SK-N-SH (cell line): Measurements from ENCODE around the gene ARID3A. TPM values are rescaled to one million over a fixed set of nuclear protein-coding genes. Genes with fewer than 3 reads are reported as not detected.

Experiments
- CTCF ChIA-PET: fragments of 300-600, 350-600 bp; formaldehyde crosslinking; extraction: SDS; loops from one replicate; lab custom pipeline; 2021; lab: Yijun Ruan, JAX
- POLR2A ChIA-PET: fragments of 350-600 bp; sonication (Branson Sonifier 250); formaldehyde crosslinking; extraction: SDS; loops from one replicate; lab custom pipeline; 2020; ENCODE audit warnings: antibody characterized with exemption, inconsistent platforms; lab: Yijun Ruan, JAX
- DNase-seq: peaks from one replicate; pipeline ENCODE4 v3.0.0; 2012
- H2AFZ ChIP-seq: fragments of 200-600 bp; sonication (generic); 2 replicates; pipeline ENCODE4 v1.8.1; 2016; ENCODE audit warnings: antibody characterized with exemption, mild to moderate bottlenecking, low read depth
- H3F3A ChIP-seq: fragments of 200-600 bp; sonication (generic); replicated peaks from 2 replicates; pipeline ENCODE3; 2016; ENCODE audit warnings: antibody characterized with exemption, mild to moderate bottlenecking; ENCODE audit not compliant: insufficient read depth
- H3K27ac ChIP-seq, 2 experiments: fragments of 200-500 bp in 1 of 2; fragments of 200-600 bp in 1 of 2; sonication (Bioruptor generic) in 1 of 2; sonication (generic), shearing (Covaris generic) in 1 of 2; 2 replicates each; pipeline versions ENCODE4 v1.5.1 to v1.6.1; 2014 to 2016; ENCODE audit warnings: low read depth in 2 of 2, inconsistent platforms in 1 of 2, low read length in 1 of 2, mild to moderate bottlenecking in 1 of 2, mixed read lengths in 1 of 2
- H3K27me3 ChIP-seq: fragments of 200-600 bp; sonication (generic), shearing (Covaris generic); 2 replicates; pipeline ENCODE4 v1.6.1; 2016; ENCODE audit warnings: mixed run types; ENCODE audit not compliant: insufficient read depth
- H3K36me3 ChIP-seq, 2 experiments: fragments of 200-500 bp in 1 of 2; fragments of 200-600 bp in 1 of 2; sonication (Bioruptor generic) in 1 of 2; sonication (generic) in 1 of 2; replicated peaks in 1 of 2; 2 replicates each; pipeline versions ENCODE3 to v1.5.1; 2014 to 2016; ENCODE audit warnings: low read length in 1 of 2, mild to moderate bottlenecking in 1 of 2; ENCODE audit not compliant: insufficient read depth in 2 of 2, control insufficient read depth in 1 of 2
- H3K4me1 ChIP-seq, 2 experiments: fragments of 200-500 bp in 1 of 2; fragments of 200-600 bp in 1 of 2; sonication (Bioruptor generic) in 1 of 2; sonication (generic), shearing (Covaris generic) in 1 of 2; 2 replicates each; pipeline versions ENCODE4 v1.5.1 to v1.6.1; 2014 to 2016; ENCODE audit warnings: low read depth in 1 of 2, low read length in 1 of 2, mixed run types in 1 of 2; ENCODE audit not compliant: insufficient read depth in 2 of 2, control insufficient read depth in 1 of 2
- H3K4me2 ChIP-seq: fragments of 200-600 bp; sonication (generic), shearing (Covaris generic); 2 replicates; pipeline ENCODE4 v1.6.1; 2017; ENCODE audit warnings: mixed run types
- H3K4me3 ChIP-seq, 2 experiments: fragments of 200-500 bp in 1 of 2; fragments of 200-600 bp in 1 of 2; sonication (Bioruptor generic) in 1 of 2; sonication (generic), shearing (Covaris generic) in 1 of 2; 2 replicates each; pipeline versions ENCODE4 v1.5.1 to v1.8.1; 2014 to 2016; ENCODE audit warnings: low read depth in 2 of 2, inconsistent platforms in 1 of 2, low read length in 1 of 2, mild to moderate bottlenecking in 1 of 2, mixed read lengths in 1 of 2, moderate library complexity in 1 of 2
- H3K79me2 ChIP-seq: fragments of 200-600 bp; sonication (generic); 2 replicates; pipeline ENCODE4 v1.8.1; 2017; ENCODE audit warnings: mild to moderate bottlenecking; ENCODE audit not compliant: insufficient read depth
- H3K9ac ChIP-seq: fragments of 200-600 bp; sonication (generic); 2 replicates; pipeline ENCODE4 v1.6.1; 2017; ENCODE audit warnings: mixed run types
- H3K9me2 ChIP-seq: fragments of 200-600 bp; sonication (generic); 2 replicates; pipeline ENCODE4 v1.6.1; 2017; ENCODE audit warnings: mixed run types
- H3K9me3 ChIP-seq: fragments of 200-600 bp; sonication (generic); 2 replicates; pipeline ENCODE4 v1.6.1; 2017; ENCODE audit warnings: mixed run types, mild to moderate bottlenecking, moderate library complexity
- H4K20me1 ChIP-seq: fragments of 200-600 bp; sonication (generic); 2 replicates; pipeline ENCODE4 v1.6.1; 2017; ENCODE audit warnings: mild to moderate bottlenecking, mixed run types; ENCODE audit not compliant: insufficient read depth
- ELF1 ChIP-seq: IDR thresholded peaks from 2 replicates; pipeline ENCODE4 v1.4.0; 2012
- EZH2phosphoT487 ChIP-seq: fragments of 200-600 bp; sonication (generic); IDR thresholded peaks from 2 replicates; pipeline ENCODE4 v1.6.1; 2017; ENCODE audit warnings: low read depth, mixed run types, mild to moderate bottlenecking, antibody characterized with exemption, moderate library complexity, borderline replicate concordance
- FOXJ3 ChIP-seq: sonication (generic); formaldehyde crosslinking; IDR thresholded peaks from 2 replicates; pipeline ENCODE4 v1.5.1; 2020; ENCODE audit warnings: mild to moderate bottlenecking, missing genetic modification reagents
- FOXM1 ChIP-seq: IDR thresholded peaks from 2 replicates; pipeline ENCODE4 v1.4.0; 2012; ENCODE audit warnings: low read depth, mild to moderate bottlenecking
- GABPA ChIP-seq: IDR thresholded peaks from 2 replicates; pipeline ENCODE4 v1.4.0; 2012; ENCODE audit warnings: low read depth, mild to moderate bottlenecking
- MEF2A ChIP-seq: IDR thresholded peaks from 2 replicates; pipeline ENCODE4 v1.4.0; 2012; ENCODE audit warnings: low read depth, borderline replicate concordance
- NRF1 ChIP-seq: IDR thresholded peaks from 2 replicates; pipeline ENCODE4 v1.6.1; 2012; ENCODE audit warnings: low read depth, mild to moderate bottlenecking, low read length
- POLR2AphosphoS5 ChIP-seq: IDR thresholded peaks from 2 replicates; pipeline ENCODE4 v1.6.1; 2012; ENCODE audit warnings: low read depth, low read length
- RAD21 ChIP-seq: IDR thresholded peaks from 2 replicates; pipeline ENCODE4 v1.6.1; 2012; ENCODE audit warnings: mild to moderate bottlenecking, low read length
- REST ChIP-seq: IDR thresholded peaks from 2 replicates; pipeline ENCODE4 v1.6.1; 2012; ENCODE audit warnings: mild to moderate bottlenecking, low read depth, low read length, moderate library complexity
- RFX5 ChIP-seq: IDR thresholded peaks from 2 replicates; pipeline ENCODE4 v1.6.1; 2012; ENCODE audit warnings: mild to moderate bottlenecking, improper control_type of control experiment, low read length
- SIN3A ChIP-seq: IDR thresholded peaks from 2 replicates; pipeline ENCODE4 v1.6.1; 2012; ENCODE audit warnings: low read depth, mild to moderate bottlenecking, low read length, moderate library complexity, borderline replicate concordance
- SMC3 ChIP-seq: IDR thresholded peaks from 2 replicates; pipeline ENCODE4 v1.6.1; 2012; ENCODE audit warnings: low read depth, low read length, improper control_type of control experiment
- TAF1 ChIP-seq: IDR thresholded peaks from 2 replicates; pipeline ENCODE4 v1.6.1; 2012; ENCODE audit warnings: low read depth, mild to moderate bottlenecking, low read length, moderate library complexity, borderline replicate concordance
- TEAD4 ChIP-seq: IDR thresholded peaks from 2 replicates; pipeline ENCODE4 v1.4.0; 2012; ENCODE audit warnings: mild to moderate bottlenecking, borderline replicate concordance; ENCODE audit not compliant: insufficient read depth
- USF2 ChIP-seq: fragments of 150-350 bp; IDR thresholded peaks from 2 replicates; pipeline ENCODE4 v1.6.1; 2017; ENCODE audit warnings: antibody characterized with exemption, low read length, low read depth, borderline replicate concordance
- WGBS: methylation state at CpG from one replicate; pipeline ENCODE4 v1.1.6; 2017; ENCODE audit warnings: low lambda C conversion rate; 5-methylcytosine and 5-hydroxymethylcytosine counted together
- polyA plus RNA-seq, 3 experiments: library from polyadenylated mRNA; depleted of rRNA; stranded (reverse); fragments of >200 nt; gene quantifications; 2 replicates each; pipeline ENCODE4 v1.2.3, GENCODE V29; 2012
- TF ChIP-seq, protein P1 (sequence below): fragments of 200-600 bp; sonication (generic); IDR thresholded peaks from 2 replicates; pipeline ENCODE4 v1.6.1; 2017; ENCODE audit warnings: antibody characterized with exemption, mild to moderate bottlenecking, moderate library complexity

ARID3A gene
- polyA plus RNA-seq, 1 of the 3 experiments (the other 2 are of a cell fraction) = 8.6 TPM

- ChIA-PET CTCF (interaction anchor here (1.3 to 2.3 kb wide), 2 partner anchors 11 to 25 kb away, joined by 3 to 6 read pairs; no protein-coding TSS in a partner anchor), POLR2A (no interaction called here)
- TF ChIP-seq POLR2AphosphoS5 (no peak), FOXM1 (no peak), FOXJ3 (no peak), EZH2phosphoT487 (no peak), RFX5 (no peak), SMC3 (no peak), TEAD4 (no peak)
- H3K9ac ChIP-seq = no peak overlapping the region
- peaks cover 0 to 34% of the 10 kb centered on the region in 2 experiments for H3K36me3 ChIP-seq
- WGBS = 97% methylated on average over 19 of the region's 73 CpGs
- H3K4me2 ChIP-seq = no peak overlapping the region
- no peaks in the 10 kb centered on the region for H3K79me2 ChIP-seq
- H3K27ac ChIP-seq = no peak overlapping the region
- no peak overlapping the region for H3K4me3 ChIP-seq
- no peaks in the 10 kb centered on the region for H3K9me2 ChIP-seq
- peaks cover 0 to 4% of the 10 kb centered on the region in 2 experiments; a peak in 1 of 4 replicates for H3K4me1 ChIP-seq
- no peak overlapping the region for H2AFZ ChIP-seq
- H3F3A ChIP-seq = peaks cover 9% of the 10 kb centered on the region
- no peaks in the 10 kb centered on the region for H4K20me1 ChIP-seq
- H3K9me3 ChIP-seq = no peaks in the 10 kb centered on the region
- peaks cover 18% of the 10 kb centered on the region for H3K27me3 ChIP-seq
- DNase-seq = no peak
Measured at GRCh38 chr19:1007399-1008251, 81.8 kb downstream of the ARID3A start.

GRCh38 chr19:1008268-1009040 is 82.6 kb downstream of the ARID3A start:
- H3F3A ChIP-seq = peaks cover 9% of the 10 kb centered on the region
- H3K4me2 ChIP-seq = no peak overlapping the region
- H3K27me3 ChIP-seq = peaks cover 10% of the 10 kb centered on the region
- no peaks in the 10 kb centered on the region for H3K9me3 ChIP-seq
- peaks cover 0 to 40% of the 10 kb centered on the region in 2 experiments for H3K36me3 ChIP-seq
- WGBS = 98% methylated on average over 20 of the region's 45 CpGs
- no peaks in the 10 kb centered on the region for H3K9me2 ChIP-seq
- CTCF ChIA-PET = no interaction called here
- peaks cover 5% of the 10 kb centered on the region; the same call in 1 of the 2 replicates for H3K79me2 ChIP-seq
- H3K4me1 ChIP-seq = no peaks in the 10 kb centered on the region; a peak in 1 of 4 replicates
- POLR2A ChIA-PET = no interaction called here
- H3K4me3 ChIP-seq = no peak overlapping the region
- DNase-seq = no peak
- no peak overlapping the region for H3K9ac ChIP-seq
- peaks cover 6% of the 10 kb centered on the region; the same call in 1 of the 2 replicates for H4K20me1 ChIP-seq
- H3K27ac ChIP-seq = no peak overlapping the region
- H2AFZ ChIP-seq = no peak overlapping the region
- TF ChIP-seq TAF1 = no peak
- TF ChIP-seq NRF1 = no peak
- TF ChIP-seq FOXM1 = no peak
- no peak for TF ChIP-seq GABPA
- TF ChIP-seq EZH2phosphoT487 = no peak
- TF ChIP-seq MEF2A = no peak
- no peak for TF ChIP-seq RAD21
- TF ChIP-seq SIN3A = no peak
- TF ChIP-seq POLR2AphosphoS5 = no peak
- TF ChIP-seq, protein P1, sequence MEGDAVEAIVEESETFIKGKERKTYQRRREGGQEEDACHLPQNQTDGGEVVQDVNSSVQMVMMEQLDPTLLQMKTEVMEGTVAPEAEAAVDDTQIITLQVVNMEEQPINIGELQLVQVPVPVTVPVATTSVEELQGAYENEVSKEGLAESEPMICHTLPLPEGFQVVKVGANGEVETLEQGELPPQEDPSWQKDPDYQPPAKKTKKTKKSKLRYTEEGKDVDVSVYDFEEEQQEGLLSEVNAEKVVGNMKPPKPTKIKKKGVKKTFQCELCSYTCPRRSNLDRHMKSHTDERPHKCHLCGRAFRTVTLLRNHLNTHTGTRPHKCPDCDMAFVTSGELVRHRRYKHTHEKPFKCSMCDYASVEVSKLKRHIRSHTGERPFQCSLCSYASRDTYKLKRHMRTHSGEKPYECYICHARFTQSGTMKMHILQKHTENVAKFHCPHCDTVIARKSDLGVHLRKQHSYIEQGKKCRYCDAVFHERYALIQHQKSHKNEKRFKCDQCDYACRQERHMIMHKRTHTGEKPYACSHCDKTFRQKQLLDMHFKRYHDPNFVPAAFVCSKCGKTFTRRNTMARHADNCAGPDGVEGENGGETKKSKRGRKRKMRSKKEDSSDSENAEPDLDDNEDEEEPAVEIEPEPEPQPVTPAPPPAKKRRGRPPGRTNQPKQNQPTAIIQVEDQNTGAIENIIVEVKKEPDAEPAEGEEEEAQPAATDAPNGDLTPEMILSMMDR = no peak
- TF ChIP-seq RFX5 = no peak
- TF ChIP-seq ELF1 = no peak
- no peak for TF ChIP-seq REST
- no peak for TF ChIP-seq USF2
